B cell (primary cell): ENCODE results near the gene MAP3K5.

Experiments used
- CTCF ChIP-seq: fragments of 200-600 bp; IDR thresholded peaks from one replicate; pipeline ENCODE4 v1.8.0; 2022; ENCODE audit warnings: antibody characterized with exemption, mild to moderate bottlenecking
- EZH2 ChIP-seq: IDR thresholded peaks from 2 replicates; pipeline ENCODE4 v1.6.1; 2012; ENCODE audit warnings: borderline replicate concordance, low read depth, mild to moderate bottlenecking, moderate library complexity, low read length; ENCODE audit not compliant: insufficient read depth, poor library complexity, severe bottlenecking

GRCh38 chr6:136831873-136832562, 39.7 kb upstream of the MAP3K5 start:
- TF ChIP-seq CTCF (no peak), EZH2 (no peak)
